Measurements from ENCODE around the gene PROM2.

PROM2 gene

GRCh38 chr2:95285542-95285932 lies 11.3 kb downstream of the PROM2 start:
- DNase-seq (ENCODE audit: low read depth), result no peak

- no peak for DNase-seq (ENCODE audit: low read depth)
These were observed 13.1 kb downstream of the PROM2 start for GRCh38 chr2:95287336-95287735.

GRCh38 chr2:95287806-95288205 lies 13.6 kb downstream of the PROM2 start:
- no peak for DNase-seq (ENCODE audit: low read depth)

- no peak for DNase-seq (ENCODE audit: low read depth)
These were observed 15.0 kb downstream of the PROM2 start for GRCh38 chr2:95289253-95289652.

- DNase-seq (ENCODE audit: low read depth), result no peak
These were observed 17.0 kb downstream of the PROM2 start for GRCh38 chr2:95291222-95291621.

GRCh38 chr2:95292623-95293260 lies 18.5 kb downstream of the PROM2 start:
- no peak for DNase-seq (ENCODE audit: low read depth)

- no peak for DNase-seq (ENCODE audit: low read depth)
These were observed 20.5 kb downstream of the PROM2 start for GRCh38 chr2:95294579-95295250.

- DNase-seq (ENCODE audit: low read depth), result no peak
These were observed 21.1 kb downstream of the PROM2 start for GRCh38 chr2:95295376-95295775.

- DNase-seq (ENCODE audit: low read depth), result no peak
These were observed 21.8 kb downstream of the PROM2 start for GRCh38 chr2:95296011-95296410.

GRCh38 chr2:95296880-95297487 lies 22.7 kb downstream of the PROM2 start, which contains the start of gene KCNIP3:
KCNIP3 (plus strand) TSS chr2:95297347; CDS start chr2:95297439, 92 bp downstream.
- no peak for DNase-seq (ENCODE audit: low read depth)

- no peak for DNase-seq (ENCODE audit: low read depth)
These were observed 23.6 kb downstream of the PROM2 start for GRCh38 chr2:95297639-95298395.

GRCh38 chr2:95298486-95299111 lies 24.4 kb downstream of the PROM2 start:
- DNase-seq (ENCODE audit: low read depth), result no peak

GRCh38 chr2:95299961-95300360 lies 25.7 kb downstream of the PROM2 start:
- DNase-seq (ENCODE audit: low read depth), result no peak

- no peak for DNase-seq (ENCODE audit: low read depth)
These were observed 26.2 kb downstream of the PROM2 start for GRCh38 chr2:95300450-95300849.

GRCh38 chr2:95301186-95301585 lies 26.9 kb downstream of the PROM2 start:
- DNase-seq (ENCODE audit: low read depth), result no peak

- no peak for DNase-seq (ENCODE audit: low read depth)
These were observed 27.8 kb downstream of the PROM2 start for GRCh38 chr2:95301876-95302641.

- DNase-seq (ENCODE audit: low read depth), result no peak
These were observed 29.1 kb downstream of the PROM2 start for GRCh38 chr2:95303191-95303919.

GRCh38 chr2:95305380-95306061 lies 31.3 kb downstream of the PROM2 start:
- DNase-seq (ENCODE audit: low read depth), result no peak

- no peak for DNase-seq (ENCODE audit: low read depth)
These were observed 32.2 kb downstream of the PROM2 start for GRCh38 chr2:95306336-95306895.

- DNase-seq (ENCODE audit: low read depth), result no peak
These were observed 32.8 kb downstream of the PROM2 start for GRCh38 chr2:95307036-95307435.

Data from stromal cell of bone marrow (primary cell).